GM18499 (cell line): Measurements from ENCODE around the gene FAM89B.
A peak's percentile ranks its signal among the peaks of the same experiment; 100 is the strongest.
"Not testable (repeated sequence)": the region's sequence is repeated elsewhere in the genome, so short reads cannot be mapped to it uniquely, and the experiment has no call there.

Experiments used
- ATAC-seq: cut with Tn5 transposase; IDR thresholded peaks from one replicate; pipeline ENCODE4 v1.9.1; 2021; ENCODE audit warnings: moderate number of reproducible peaks; ENCODE audit not compliant: insufficient read depth, unreplicated experiment

FAM89B gene

GRCh38 chr11:65555693-65556231 is 16.6 kb upstream of the FAM89B start:
- no peak for ATAC-seq

GRCh38 chr11:65556470-65557279 is 15.7 kb upstream of the FAM89B start:
- ATAC-seq, result no peak

GRCh38 chr11:65557280-65558001 is 14.9 kb upstream of the FAM89B start:
- no peak for ATAC-seq

GRCh38 chr11:65558002-65558929 is 14.1 kb upstream of the FAM89B start, which contains the start of gene LTBP3:
LTBP3 (minus strand) TSS chr11:65558359; CDS start chr11:65557959, 400 bp downstream.
- no peak for ATAC-seq

GRCh38 chr11:65558930-65559509 is 13.3 kb upstream of the FAM89B start:
- no peak for ATAC-seq

GRCh38 chr11:65559535-65559934 is 12.8 kb upstream of the FAM89B start:
- ATAC-seq, result no peak

- ATAC-seq, result no peak
These were observed 12.3 kb upstream of the FAM89B start for GRCh38 chr11:65559951-65560537.

- no peak for ATAC-seq
These were observed 11.6 kb upstream of the FAM89B start for GRCh38 chr11:65560555-65561418.

GRCh38 chr11:65562020-65562419 is 10.3 kb upstream of the FAM89B start:
- ATAC-seq, result no peak

GRCh38 chr11:65562788-65563187 is 9.6 kb upstream of the FAM89B start:
- no peak for ATAC-seq

- no peak for ATAC-seq
These were observed 8.7 kb upstream of the FAM89B start for GRCh38 chr11:65563601-65564000.

- ATAC-seq, result not testable (repeated sequence)
These were observed 7.3 kb upstream of the FAM89B start for GRCh38 chr11:65564879-65565559.

GRCh38 chr11:65565624-65566453 is 6.5 kb upstream of the FAM89B start:
- ATAC-seq, result no peak

GRCh38 chr11:65569164-65569972 is 3.0 kb upstream of the FAM89B start:
- no peak for ATAC-seq

- ATAC-seq, result peak; percentile 44
These were observed 2.1 kb upstream of the FAM89B start, which contains the start of gene ZNRD2 for GRCh38 chr11:65569973-65570918. ZNRD2 (plus strand) TSS chr11:65570477; CDS start chr11:65570492, 15 bp downstream.
